ENCODE results near the gene CHST11. TPM values are rescaled to one million over a fixed set of nuclear protein-coding genes. Genes with fewer than 3 reads are reported as not detected.

CHST11 gene
- polyA plus RNA-seq, 1 donor (not counting 4 experiments of a cell fraction or from before 2014, with no cell fraction given) = 11.9 TPM

- no peak overlapping the region for H3K4me2 ChIP-seq (ENCODE audit: control insufficient read depth, extremely low read depth, insufficient read depth, low read depth, low read length)
- no peak for FAIRE-seq
- no peak for TF ChIP-seq EZH2 (IDR thresholded peaks at IDR 0.05; ENCODE audit: low read length)
- TF ChIP-seq, protein P1, sequence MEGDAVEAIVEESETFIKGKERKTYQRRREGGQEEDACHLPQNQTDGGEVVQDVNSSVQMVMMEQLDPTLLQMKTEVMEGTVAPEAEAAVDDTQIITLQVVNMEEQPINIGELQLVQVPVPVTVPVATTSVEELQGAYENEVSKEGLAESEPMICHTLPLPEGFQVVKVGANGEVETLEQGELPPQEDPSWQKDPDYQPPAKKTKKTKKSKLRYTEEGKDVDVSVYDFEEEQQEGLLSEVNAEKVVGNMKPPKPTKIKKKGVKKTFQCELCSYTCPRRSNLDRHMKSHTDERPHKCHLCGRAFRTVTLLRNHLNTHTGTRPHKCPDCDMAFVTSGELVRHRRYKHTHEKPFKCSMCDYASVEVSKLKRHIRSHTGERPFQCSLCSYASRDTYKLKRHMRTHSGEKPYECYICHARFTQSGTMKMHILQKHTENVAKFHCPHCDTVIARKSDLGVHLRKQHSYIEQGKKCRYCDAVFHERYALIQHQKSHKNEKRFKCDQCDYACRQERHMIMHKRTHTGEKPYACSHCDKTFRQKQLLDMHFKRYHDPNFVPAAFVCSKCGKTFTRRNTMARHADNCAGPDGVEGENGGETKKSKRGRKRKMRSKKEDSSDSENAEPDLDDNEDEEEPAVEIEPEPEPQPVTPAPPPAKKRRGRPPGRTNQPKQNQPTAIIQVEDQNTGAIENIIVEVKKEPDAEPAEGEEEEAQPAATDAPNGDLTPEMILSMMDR (optimal IDR thresholded peaks at IDR 0.05 in 1 of 3, IDR thresholded peaks at IDR 0.05 in 1 of 3, conservative IDR thresholded peaks at IDR 0.05 in 1 of 3; ENCODE audit: extremely low read depth in 1 of 3, insufficient read depth in 2 of 3, low read length in 3 of 3) = no peak
- H4K20me1 ChIP-seq (ENCODE audit: control insufficient read depth, extremely low read depth, insufficient read depth, low read length) = no peaks in the 10 kb centered on the region
- H3K36me3 ChIP-seq (ENCODE audit: control insufficient read depth in 2 of 2, extremely low read depth in 1 of 2, insufficient read depth in 2 of 2, low read length in 2 of 2) = no peaks in the 10 kb centered on the region
- no peaks in the 10 kb centered on the region for H3K27me3 ChIP-seq (ENCODE audit: control insufficient read depth, extremely low read depth, insufficient read depth, low read length)
- dilution Hi-C loops (cut with MboI; ENCODE audit: extremely low pct_ligation_motif_present, low sequenced_read_pairs) = no loop called here
- no peak overlapping the region for H2AFZ ChIP-seq (ENCODE audit: control insufficient read depth, low read length)
- H3K27ac ChIP-seq (ENCODE audit: control insufficient read depth, insufficient read depth, low read length) = no peak overlapping the region
- no peaks in the 10 kb centered on the region for H3K9me1 ChIP-seq (ENCODE audit: control insufficient read depth, extremely low read depth, insufficient read depth, low read length)
- H3K9ac ChIP-seq (ENCODE audit: control insufficient read depth, extremely low read depth, insufficient read depth, low read length) = no peak overlapping the region
- DNase-seq (ENCODE audit: low read depth, low spot score) = no peak
- no peaks in the 10 kb centered on the region for H3K9me3 ChIP-seq (ENCODE audit: control insufficient read depth, low read depth, low read length)
- H3K79me2 ChIP-seq (ENCODE audit: control insufficient read depth, insufficient read depth, low read length) = no peaks in the 10 kb centered on the region
- H3K4me3 ChIP-seq (ENCODE audit: control insufficient read depth in 2 of 3, extremely low read depth in 1 of 3, insufficient read depth in 2 of 3, low read depth in 1 of 3, low read length in 3 of 3) = no peak overlapping the region
- H3K4me1 ChIP-seq (ENCODE audit: control insufficient read depth, extremely low read depth, insufficient read depth, low read length) = peaks cover 15% of the 10 kb centered on the region
These were observed 285.0 kb downstream of the CHST11 start for GRCh38 chr12:104741497-104742367.

DNA sequence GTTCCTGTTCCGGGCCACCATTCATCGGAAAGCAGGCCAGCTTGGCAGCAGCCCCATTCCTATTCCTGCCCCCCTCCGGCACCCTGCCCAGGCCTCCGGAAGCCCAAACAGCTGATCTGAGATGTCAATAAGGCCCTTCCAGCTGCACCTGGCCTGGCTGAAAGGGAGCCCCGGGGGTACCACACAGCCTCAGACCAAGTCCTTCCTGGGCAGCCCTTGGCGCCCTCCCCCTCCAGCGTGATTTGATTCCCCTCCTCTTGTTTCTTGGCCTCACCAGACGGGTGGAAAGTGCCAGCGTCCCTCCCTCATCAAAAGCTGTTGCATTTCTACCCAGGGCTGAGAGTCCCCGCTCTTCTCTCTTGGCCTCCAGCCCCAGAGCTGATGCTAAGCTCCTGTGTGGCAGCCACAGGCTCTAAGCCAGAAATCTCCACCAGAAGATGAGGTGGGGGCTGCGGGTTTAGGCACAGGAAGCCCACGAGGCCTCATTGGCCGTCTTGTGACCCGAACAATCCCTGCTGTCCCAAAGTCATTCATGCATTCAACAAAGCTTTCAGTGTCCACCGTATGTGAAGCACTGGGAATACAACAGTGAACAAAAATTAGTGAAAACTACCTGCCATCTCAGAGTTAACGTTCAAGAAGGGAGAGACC is 285.9 kb downstream of the CHST11 start:
- no peaks in the 10 kb centered on the region for H3K36me3 ChIP-seq (ENCODE audit: control insufficient read depth in 2 of 2, extremely low read depth in 1 of 2, insufficient read depth in 2 of 2, low read length in 2 of 2)
- no peak for FAIRE-seq
- no peaks in the 10 kb centered on the region for H3K9me1 ChIP-seq (ENCODE audit: control insufficient read depth, extremely low read depth, insufficient read depth, low read length)
- H3K27me3 ChIP-seq (ENCODE audit: control insufficient read depth, extremely low read depth, insufficient read depth, low read length) = no peaks in the 10 kb centered on the region
- dilution Hi-C loops (cut with MboI; ENCODE audit: extremely low pct_ligation_motif_present, low sequenced_read_pairs) = no loop called here
- DNase-seq (ENCODE audit: low read depth, low spot score) = no peak
- H3K9ac ChIP-seq (ENCODE audit: control insufficient read depth, extremely low read depth, insufficient read depth, low read length) = no peak overlapping the region
- peaks cover 15% of the 10 kb centered on the region for H3K4me1 ChIP-seq (ENCODE audit: control insufficient read depth, extremely low read depth, insufficient read depth, low read length)
- no peak overlapping the region for H3K4me2 ChIP-seq (ENCODE audit: control insufficient read depth, extremely low read depth, insufficient read depth, low read depth, low read length)
- no peak overlapping the region for H2AFZ ChIP-seq (ENCODE audit: control insufficient read depth, low read length)
- H4K20me1 ChIP-seq (ENCODE audit: control insufficient read depth, extremely low read depth, insufficient read depth, low read length) = no peaks in the 10 kb centered on the region
- no peaks in the 10 kb centered on the region for H3K79me2 ChIP-seq (ENCODE audit: control insufficient read depth, insufficient read depth, low read length)
- TF ChIP-seq, protein P1 (optimal IDR thresholded peaks at IDR 0.05 in 1 of 3, IDR thresholded peaks at IDR 0.05 in 1 of 3, conservative IDR thresholded peaks at IDR 0.05 in 1 of 3; ENCODE audit: extremely low read depth in 1 of 3, insufficient read depth in 2 of 3, low read length in 3 of 3) = no peak
- no peak for TF ChIP-seq EZH2 (IDR thresholded peaks at IDR 0.05; ENCODE audit: low read length)
- H3K9me3 ChIP-seq (ENCODE audit: control insufficient read depth, low read depth, low read length) = no peaks in the 10 kb centered on the region
- no peak overlapping the region for H3K4me3 ChIP-seq (ENCODE audit: control insufficient read depth in 2 of 3, extremely low read depth in 1 of 3, insufficient read depth in 2 of 3, low read depth in 1 of 3, low read length in 3 of 3)
- no peak overlapping the region for H3K27ac ChIP-seq (ENCODE audit: control insufficient read depth, insufficient read depth, low read length)
